NCI-H1092 treated with DMSO at 0.1 percent for 48 hours (cell line): ENCODE measurements around the gene TXNDC11.

ENCODE experiments used
- DNase-seq: peaks from one replicate; lab custom pipeline; 2025; lab: John Stamatoyannopoulos, UW

Gene TXNDC11

GRCh38 chr16:11687601-11688519, 54.8 kb downstream of the TXNDC11 start:
- no peak for DNase-seq

GRCh38 chr16:11686713-11687380, 55.8 kb downstream of the TXNDC11 start:
- no peak for DNase-seq

- no peak for DNase-seq
Measured at GRCh38 chr16:11685844-11686618, 56.6 kb downstream of the TXNDC11 start.

- DNase-seq: no peak
Measured at GRCh38 chr16:11684231-11685025, 58.2 kb downstream of the TXNDC11 start.

GRCh38 chr16:11683145-11683544, 59.5 kb downstream of the TXNDC11 start:
- DNase-seq: no peak

DNA sequence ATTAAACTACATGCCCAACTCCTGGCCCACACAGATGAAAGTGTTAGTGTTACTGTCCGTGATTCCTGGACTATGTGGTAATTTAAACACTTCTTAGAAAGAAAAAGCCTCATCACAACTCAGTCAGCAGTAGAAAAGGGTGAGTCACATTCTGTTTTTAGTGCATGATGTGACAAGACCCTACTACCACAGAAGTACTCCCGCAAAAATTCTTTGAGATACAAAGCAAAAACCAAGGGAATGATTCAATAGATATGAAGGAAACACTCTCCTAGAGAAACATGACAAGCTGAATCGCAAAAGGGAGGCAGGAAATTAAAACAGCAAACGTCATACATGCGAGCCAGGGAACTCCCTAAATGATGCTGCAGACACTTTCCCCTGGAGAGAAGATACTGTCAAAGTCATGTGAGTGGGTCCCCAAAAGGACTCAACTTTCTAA, 60.0 kb downstream of the TXNDC11 start:
- DNase-seq: no peak

DNA sequence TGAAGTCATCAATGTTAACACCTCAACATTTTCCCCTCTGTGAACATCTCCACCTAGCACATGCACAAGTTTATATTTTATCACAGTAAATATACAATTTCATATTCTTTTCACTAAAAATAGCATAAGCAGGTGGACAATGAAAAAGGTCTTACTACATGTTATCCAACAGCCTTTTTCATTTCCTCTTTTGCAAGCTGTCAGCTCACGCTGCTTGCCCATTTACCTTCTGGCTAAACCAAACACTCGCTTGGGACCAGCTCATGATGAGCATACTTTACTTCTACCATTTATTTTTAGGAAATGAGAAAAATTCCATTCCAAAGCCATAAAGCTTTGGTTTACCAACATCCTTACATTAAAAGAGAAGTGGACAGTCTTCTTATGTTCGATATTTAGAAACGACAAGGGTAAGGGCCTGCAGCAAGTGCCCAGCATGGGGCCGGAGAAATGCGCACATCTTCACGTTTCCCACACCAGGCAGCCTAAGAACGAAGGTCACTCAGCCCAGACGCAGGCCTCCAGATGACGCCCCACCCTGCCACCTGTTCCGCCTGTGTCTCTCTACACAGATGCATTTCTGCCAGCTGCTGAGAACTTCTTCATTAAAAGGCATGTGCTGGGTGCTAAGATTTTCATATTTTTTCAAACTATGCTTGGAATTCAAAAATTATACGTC, 60.5 kb downstream of the TXNDC11 start:
- DNase-seq: no peak

DNA sequence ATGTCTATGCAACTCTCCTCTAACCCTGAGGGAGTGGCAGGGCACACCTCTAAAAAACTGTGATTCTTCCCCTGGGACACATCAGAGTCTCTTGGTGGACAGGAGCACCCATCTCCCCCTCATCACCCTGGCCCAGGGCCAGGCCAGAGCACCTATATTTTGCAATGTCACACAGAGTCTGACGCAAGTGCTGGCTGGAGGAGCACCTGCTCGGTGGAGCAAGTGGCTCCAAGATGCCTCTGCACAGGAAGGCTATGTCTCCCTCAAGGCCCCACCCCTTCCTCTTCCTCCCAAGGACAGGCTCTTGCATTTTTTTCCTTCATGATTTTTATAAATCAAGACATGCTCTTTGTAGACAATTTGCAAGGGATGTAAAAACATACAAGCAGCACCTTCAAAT, 61.1 kb downstream of the TXNDC11 start:
- no peak for DNase-seq

DNA sequence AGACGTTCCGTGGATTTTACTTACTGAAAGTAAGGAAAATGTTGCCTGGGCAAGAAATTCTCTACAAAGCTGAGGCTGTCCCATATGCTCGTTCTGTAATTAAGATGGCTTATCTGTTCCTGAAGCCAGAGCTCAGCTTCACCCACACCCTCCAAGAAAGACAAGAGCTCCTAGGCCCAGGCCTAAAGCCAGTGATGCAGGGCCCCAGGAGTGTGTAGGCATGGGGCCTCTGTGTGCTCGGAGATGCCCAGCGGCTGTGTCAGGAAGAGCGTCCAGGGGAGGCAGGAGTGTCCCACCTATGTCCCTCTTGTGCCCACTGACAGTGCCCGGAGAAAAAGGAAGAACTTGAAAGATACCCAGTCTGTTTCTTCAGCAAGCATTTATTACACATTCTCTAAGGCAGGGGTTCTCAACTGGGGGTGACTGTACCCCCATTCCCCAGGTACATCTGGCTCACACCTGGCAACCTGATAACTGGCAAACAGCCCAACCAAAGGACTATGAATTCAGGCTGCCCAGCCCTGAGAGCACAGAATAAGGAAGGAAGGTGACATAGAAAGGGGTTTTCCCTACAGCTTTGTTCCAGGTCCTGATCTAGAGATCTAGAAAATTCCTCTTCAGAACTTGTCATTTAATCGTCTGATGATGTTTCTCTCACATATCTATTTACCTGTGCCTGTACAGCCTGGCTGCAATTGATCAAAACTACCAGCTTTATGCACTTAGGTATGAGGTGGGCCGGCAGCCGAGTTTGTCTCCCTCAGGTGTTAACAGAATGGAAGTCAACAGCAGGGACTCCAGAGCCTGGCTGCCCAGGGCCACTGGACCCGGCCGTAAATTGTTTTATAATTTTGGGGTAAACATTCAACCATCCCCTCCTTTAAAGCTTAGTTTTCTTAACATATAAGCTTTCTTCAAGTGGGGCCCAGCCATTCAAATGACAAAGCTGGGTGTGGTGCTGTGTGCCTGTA, 62.4 kb downstream of the TXNDC11 start:
- DNase-seq: no peak

- no peak for DNase-seq
Measured at GRCh38 chr16:11679250-11679649, 63.4 kb downstream of the TXNDC11 start.

GRCh38 chr16:11677959-11678881, 64.4 kb downstream of the TXNDC11 start:
- DNase-seq: no peak

DNA sequence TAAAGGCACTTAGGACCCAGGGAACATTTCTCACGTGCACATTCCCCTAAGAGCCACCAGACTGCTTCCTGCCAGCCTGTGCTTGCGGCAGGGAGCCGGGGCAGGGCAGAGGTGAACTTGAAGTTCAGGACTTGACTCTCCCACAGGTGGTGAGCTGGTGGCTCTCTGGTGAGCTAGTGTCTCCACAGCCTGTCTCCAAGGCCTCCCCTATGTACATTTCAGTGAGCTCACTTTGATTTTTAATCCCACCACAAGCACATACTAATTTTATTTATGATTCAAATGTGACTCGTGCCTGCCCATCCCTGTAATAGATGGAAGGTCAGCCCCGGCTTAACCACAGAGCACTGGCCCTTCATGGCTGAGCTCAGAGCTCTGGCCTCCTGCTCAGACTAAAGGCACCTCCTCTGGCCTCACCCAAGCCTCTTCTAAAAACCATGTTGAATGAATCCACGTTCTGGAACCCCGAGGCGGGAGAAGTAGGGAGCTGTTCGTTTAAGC, 65.2 kb downstream of the TXNDC11 start:
- no peak for DNase-seq

DNA sequence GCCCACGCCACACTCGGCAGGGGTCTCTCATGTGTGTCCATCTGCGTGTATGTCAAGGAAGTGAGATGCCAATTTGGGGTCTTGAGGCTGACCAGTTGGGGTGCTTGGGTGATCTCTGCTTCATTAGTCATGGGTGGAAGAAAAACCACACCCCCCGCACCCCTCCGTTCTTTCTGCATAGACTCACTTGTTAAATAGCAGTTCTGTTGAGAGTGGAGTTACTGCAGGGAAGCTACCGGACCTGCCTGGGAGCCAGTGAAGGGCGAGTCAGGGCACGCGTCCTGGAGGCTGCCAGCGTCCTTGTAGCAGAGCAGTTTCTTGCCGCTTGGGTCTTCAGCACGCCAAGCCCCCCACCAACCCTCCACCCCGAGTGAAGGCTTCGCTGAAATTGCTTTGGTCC, 65.9 kb downstream of the TXNDC11 start:
- DNase-seq: no peak

DNA sequence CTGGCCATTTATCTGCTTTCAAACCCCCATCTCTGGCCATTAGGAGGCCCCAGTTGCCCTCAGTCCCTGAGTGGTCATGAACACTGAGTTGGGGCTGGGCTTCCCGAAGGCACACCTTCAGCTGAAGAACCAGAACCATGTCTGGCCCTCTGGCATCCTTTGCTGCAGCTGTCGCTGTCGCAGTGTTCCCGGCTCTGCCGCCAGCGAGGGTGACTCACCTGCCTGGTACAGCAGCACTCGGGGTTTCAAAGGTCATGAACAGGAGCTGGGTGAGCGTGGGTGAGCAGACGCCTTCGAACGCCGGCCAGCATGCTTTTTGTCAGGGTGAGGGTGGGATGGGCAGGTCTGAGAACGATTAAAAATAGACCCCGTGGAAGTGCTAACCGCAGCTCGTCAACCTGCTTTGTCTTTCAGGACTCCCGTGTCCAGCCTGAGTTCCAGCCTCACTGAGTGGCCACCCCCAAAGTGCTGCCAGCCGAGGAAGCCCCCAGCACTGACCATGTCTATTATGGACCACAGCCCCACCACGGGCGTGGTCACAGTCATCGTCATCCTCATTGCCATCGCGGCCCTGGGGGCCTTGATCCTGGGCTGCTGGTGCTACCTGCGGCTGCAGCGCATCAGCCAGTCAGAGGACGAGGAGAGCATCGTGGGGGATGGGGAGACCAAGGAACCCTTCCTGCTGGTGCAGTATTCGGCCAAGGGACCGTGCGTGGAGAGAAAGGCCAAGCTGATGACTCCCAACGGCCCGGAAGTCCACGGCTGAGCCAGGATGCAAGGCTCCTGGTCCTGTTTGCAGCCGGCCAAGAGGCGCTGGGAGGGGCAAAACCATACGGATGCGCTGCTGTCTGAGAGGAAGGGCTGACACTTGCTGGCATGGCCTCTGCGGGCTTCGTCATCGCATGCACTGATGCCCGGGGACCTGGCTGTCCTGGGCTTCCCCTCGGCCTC, 66.8 kb downstream of the TXNDC11 start:
- no peak for DNase-seq

DNA sequence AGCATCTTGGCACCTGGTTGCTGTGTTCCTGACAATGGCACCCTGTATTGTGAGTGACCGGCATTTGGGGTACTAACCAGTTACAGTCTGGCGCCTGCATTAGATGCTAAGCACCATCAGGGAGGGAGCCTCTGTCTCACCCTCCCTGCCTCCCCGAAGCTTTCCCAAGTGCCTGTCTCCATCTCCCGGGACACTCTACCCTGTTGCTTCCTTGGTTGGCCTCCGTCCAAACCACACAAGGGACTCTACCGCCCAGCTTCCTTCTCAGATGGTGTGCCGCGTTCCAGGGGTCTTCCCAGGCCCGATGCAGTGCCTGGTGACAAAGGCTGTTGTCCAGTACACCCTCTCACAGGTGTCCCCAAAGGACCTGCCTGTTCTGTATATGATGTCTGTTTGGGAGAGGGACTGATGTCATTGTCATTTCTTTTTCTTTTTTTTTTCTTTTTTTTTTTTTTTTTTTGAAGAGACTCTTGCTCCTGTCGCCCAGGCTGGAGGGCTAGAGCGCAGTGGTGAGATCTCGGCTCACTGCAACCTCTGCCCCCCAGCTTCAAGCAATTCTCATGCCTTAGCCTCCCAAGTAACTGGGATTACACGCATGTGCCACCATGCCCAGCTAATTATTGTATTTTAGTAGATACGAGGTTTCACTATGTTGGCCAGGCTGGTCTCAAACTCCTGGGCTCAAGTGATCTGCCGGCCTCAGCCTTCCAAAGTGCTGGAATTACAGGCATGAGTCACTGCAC, 67.7 kb downstream of the TXNDC11 start:
- DNase-seq: no peak

DNA sequence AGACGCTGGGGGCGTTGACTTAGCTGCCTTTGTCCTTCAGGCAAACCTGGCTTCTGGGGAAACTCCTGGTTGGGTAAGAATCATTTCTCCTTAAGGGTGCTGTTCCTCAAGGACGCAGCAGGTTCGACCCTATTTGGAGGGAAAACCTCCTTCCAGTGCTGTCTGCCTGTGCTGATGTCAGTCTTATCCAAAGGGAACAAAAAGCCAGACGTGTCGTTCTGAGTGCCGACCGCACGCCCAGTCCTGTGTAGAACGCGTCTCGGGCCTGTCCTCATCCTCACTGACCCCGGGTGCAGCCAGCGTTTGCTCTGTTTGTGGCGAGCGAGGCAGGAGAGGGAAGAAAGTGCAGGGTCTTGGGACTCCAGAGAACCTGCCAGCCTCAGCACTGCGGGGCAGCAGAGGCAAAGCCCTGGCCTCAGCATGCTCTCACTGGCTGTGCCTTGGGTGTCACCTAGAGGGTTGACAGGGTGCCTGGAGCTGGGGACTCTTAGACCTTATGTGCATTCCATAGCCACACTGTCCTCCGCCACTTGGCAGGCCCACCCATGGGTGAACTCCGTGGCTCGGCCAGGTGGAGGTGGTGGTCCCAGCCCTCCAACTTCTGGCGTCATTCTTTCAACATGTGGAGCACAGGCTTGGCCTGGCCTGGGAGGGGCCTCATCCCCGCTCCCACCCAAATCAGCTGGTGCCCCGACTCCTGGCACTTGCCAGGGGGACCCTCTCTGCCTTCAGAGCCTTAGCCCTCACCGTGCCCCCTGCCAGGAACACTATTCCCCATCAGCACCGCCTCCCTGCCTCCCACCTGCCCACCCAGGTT, 68.4 kb downstream of the TXNDC11 start:
- no peak for DNase-seq
